ENCODE data around the gene LCN12.

The LCN12 gene

DNA sequence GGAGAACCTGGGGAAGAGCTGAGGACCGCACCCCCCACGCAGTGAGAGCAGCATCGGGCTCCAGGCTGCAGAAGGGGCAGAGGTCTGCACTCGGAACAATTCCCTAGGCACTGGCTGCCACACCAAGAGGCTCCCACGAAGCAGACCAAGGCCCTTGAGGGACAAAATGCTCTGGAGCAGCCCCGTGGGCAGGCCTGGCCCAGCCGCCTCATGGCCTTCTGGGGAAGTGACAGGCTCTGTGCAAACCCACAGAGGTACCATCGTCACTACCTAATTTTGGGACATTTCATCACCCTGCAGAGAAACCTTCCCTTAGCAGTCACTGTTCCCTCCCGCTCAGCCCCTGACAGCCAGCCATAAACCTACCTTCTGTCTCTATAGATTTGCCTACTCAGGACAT lies 23.5 kb upstream of the LCN12 start:
- no peak for TF ChIP-seq CTCF (IDR thresholded peaks at IDR 0.05; ENCODE audit: low read depth, low read length)
- Histone ChIP-seq H3K27me3 (ENCODE audit: insufficient read depth, low read depth, severe bottlenecking) (no peaks in the 10 kb centered on the region), H3K9me3 (ENCODE audit: severe bottlenecking) (no peaks in the 10 kb centered on the region), H3K4me3 (ENCODE audit: low read depth, low read length) (no peak overlapping the region), H3K36me3 (peaks cover 40% of the 10 kb centered on the region), H3K27ac (no peak overlapping the region)
- no peak for DNase-seq

GRCh38 chr9:136930014-136930413 lies 22.1 kb upstream of the LCN12 start:
- DNase-seq: no peak
- no peak overlapping the region for H3K27ac ChIP-seq
- no peaks in the 10 kb centered on the region for H3K9me3 ChIP-seq (ENCODE audit: severe bottlenecking)
- H3K36me3 ChIP-seq: peaks cover 44% of the 10 kb centered on the region
- no peak for TF ChIP-seq CTCF (IDR thresholded peaks at IDR 0.05; ENCODE audit: low read depth, low read length)
- H3K27me3 ChIP-seq (ENCODE audit: insufficient read depth, low read depth, severe bottlenecking): no peaks in the 10 kb centered on the region
- H3K4me3 ChIP-seq (ENCODE audit: low read depth, low read length): no peak overlapping the region

DNA sequence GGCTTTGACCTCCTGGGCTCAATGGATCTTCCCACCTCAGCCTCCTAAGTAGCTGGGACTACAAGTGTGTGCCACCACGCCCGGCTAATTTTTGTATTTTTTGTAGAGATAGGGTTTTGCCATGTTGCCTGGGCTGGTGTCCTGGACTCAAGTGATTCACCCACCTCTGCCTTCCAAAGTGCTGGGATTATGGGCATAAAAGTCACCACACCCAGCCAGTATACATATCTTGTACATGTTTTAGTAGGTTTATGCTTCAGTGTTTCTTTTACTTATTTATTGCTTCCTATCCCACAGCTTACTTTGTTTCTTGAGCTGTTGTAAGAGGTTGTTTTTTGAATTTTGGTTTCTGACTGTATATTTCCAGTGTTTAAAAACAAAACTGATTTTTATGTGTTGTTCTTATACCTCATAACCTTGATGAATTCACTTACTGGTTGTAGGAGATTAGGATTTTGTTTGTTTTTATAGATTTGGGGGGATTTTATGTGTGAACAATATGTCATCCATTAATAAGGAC lies 20.4 kb upstream of the LCN12 start:
- Histone ChIP-seq H3K9me3 (ENCODE audit: severe bottlenecking) (no peaks in the 10 kb centered on the region), H3K4me3 (ENCODE audit: low read depth, low read length) (no peak overlapping the region), H3K27ac (no peak overlapping the region), H3K27me3 (ENCODE audit: insufficient read depth, low read depth, severe bottlenecking) (no peaks in the 10 kb centered on the region), H3K36me3 (peaks cover 28% of the 10 kb centered on the region)
- TF ChIP-seq CTCF (IDR thresholded peaks at IDR 0.05; ENCODE audit: low read depth, low read length): no peak
- no peak for DNase-seq

DNA sequence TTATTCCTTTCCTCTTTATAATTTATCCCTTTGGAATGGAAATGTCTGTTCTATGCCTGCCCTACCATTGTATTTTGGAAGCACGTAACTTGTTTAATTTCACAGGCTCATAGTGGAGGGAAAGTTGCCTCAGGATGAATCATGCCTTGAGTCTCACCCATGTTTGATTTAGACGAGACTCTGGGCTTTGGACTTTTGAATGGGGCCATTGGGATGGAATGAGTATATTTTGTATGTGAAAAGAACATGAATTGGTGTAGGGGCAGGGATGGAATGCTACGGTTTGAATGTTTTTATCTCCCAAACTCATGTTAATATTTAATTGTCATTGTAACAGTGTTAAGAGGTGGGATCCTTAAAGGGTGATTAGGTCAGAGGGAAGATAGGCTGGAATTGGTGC lies 17.8 kb upstream of the LCN12 start:
- H3K4me3 ChIP-seq (ENCODE audit: low read depth, low read length): no peak overlapping the region
- DNase-seq: no peak
- H3K9me3 ChIP-seq (ENCODE audit: severe bottlenecking): no peaks in the 10 kb centered on the region
- H3K27ac ChIP-seq: no peak overlapping the region
- peaks cover 23% of the 10 kb centered on the region for H3K36me3 ChIP-seq
- TF ChIP-seq CTCF (IDR thresholded peaks at IDR 0.05; ENCODE audit: low read depth, low read length): no peak
- H3K27me3 ChIP-seq (ENCODE audit: insufficient read depth, low read depth, severe bottlenecking): no peaks in the 10 kb centered on the region

DNA sequence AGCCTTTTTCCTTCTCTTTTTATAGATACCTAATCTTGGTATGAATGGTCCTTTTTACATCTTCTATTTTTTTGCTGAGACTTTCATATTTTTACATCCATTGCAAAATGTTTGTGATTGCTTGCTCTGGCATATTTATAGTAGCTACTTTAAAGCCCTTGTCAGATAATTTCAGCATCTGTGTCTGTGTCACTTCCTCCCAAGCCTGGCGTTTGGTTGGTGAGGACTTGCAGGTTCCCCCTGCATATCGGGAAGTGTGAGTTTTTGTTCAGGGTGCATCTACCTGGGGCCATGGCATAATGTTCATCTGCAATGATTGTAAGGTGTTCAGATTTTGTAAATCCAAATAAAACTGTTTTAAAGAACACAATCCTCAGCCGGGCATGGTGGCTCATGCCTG lies 16.4 kb upstream of the LCN12 start:
- Histone ChIP-seq H3K36me3 (peaks cover 33% of the 10 kb centered on the region), H3K9me3 (ENCODE audit: severe bottlenecking) (no peaks in the 10 kb centered on the region), H3K27ac (no peak overlapping the region), H3K4me3 (ENCODE audit: low read depth, low read length) (no peak overlapping the region), H3K27me3 (ENCODE audit: insufficient read depth, low read depth, severe bottlenecking) (no peaks in the 10 kb centered on the region)
- no peak for DNase-seq
- TF ChIP-seq CTCF (IDR thresholded peaks at IDR 0.05; ENCODE audit: low read depth, low read length): no peak

DNA sequence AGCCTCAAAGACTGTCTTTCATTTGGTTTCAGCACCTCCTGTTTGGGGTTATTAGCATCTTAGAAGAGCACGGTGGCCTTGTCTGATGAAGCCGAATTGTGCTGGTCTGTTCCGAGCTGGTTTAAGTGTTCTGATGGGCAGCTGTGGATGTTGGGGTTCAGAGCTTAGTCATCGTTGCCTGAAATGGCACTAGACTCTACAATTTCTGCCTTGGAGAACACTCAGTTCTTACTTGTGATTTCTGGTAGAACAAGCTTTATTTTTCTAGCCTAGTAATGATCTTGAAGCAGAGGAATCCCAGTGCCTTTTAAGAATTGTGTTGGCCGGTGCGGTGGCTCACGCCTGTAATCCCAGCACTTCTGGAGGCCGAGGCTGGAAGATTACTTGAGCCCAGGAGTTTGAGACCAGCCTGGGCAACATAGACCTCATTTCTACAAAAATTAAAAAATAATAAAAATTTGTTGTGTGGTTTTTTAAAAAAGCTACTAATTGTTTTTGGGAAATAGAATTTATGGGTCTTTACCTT lies 15.4 kb upstream of the LCN12 start:
- Histone ChIP-seq H3K27ac (no peak overlapping the region), H3K36me3 (peaks cover 40% of the 10 kb centered on the region), H3K9me3 (ENCODE audit: severe bottlenecking) (no peaks in the 10 kb centered on the region), H3K27me3 (ENCODE audit: insufficient read depth, low read depth, severe bottlenecking) (no peaks in the 10 kb centered on the region), H3K4me3 (ENCODE audit: low read depth, low read length) (no peak overlapping the region)
- no peak for TF ChIP-seq CTCF (IDR thresholded peaks at IDR 0.05; ENCODE audit: low read depth, low read length)
- DNase-seq: no peak

Measured in WERI-Rb-1 (cell line).